Right atrium auricular region (tissue), 2 donors: ENCODE data around the gene GNG7. TPM values are rescaled to one million over a fixed set of nuclear protein-coding genes. Genes with fewer than 3 reads are reported as not detected.
A peak's percentile ranks its signal among the peaks of the same experiment; 100 is the strongest.

Experiments
- DNase-seq: peaks from one replicate; pipeline ENCODE4 v3.0.0-alpha.2; 2019; ENCODE audit warnings: low spot score
- H3K27ac ChIP-seq, 2 donors: fragments of 200-600 bp; sonication (generic); 1 replicate in 1 of 2; 2 replicates in 1 of 2; pipeline ENCODE4 v1.5.1; 2016 to 2019
- H3K27me3 ChIP-seq, 2 donors: fragments of 200-600 bp; sonication (generic); one replicate each; pipeline versions ENCODE4 v1.5.1 to v1.6.0; 2017 to 2019
- H3K36me3 ChIP-seq: fragments of 200-600 bp; sonication (generic); one replicate; pipeline ENCODE4 v1.5.1; 2016
- H3K4me1 ChIP-seq, 2 donors: fragments of 200-600 bp; sonication (generic); one replicate each; pipeline versions ENCODE4 v1.5.1 to v1.6.0; 2017 to 2019
- H3K4me3 ChIP-seq, 2 donors: fragments of 200-600 bp; sonication (generic); 1 replicate in 1 of 2; 2 replicates in 1 of 2; pipeline ENCODE4 v1.5.1; 2017 to 2019; ENCODE audit warnings: mild to moderate bottlenecking in 1 of 2, moderate library complexity in 1 of 2
- H3K9me3 ChIP-seq, 2 donors: fragments of 200-600 bp; sonication (generic); one replicate each; pipeline ENCODE4 v1.5.1; 2019
- CTCF ChIP-seq, 2 donors: fragments of 200-600 bp; sonication (generic); IDR thresholded peaks; one replicate each; pipeline ENCODE4 v1.5.1; 2019; ENCODE audit warnings: antibody characterized with exemption in 2 of 2
- total RNA-seq, 2 donors: library from RNA; depleted of rRNA; stranded (reverse); fragments of >200 nt; gene quantifications; one replicate each; pipeline ENCODE4 v1.1.0, GENCODE V29; 2016

The GNG7 gene
- total RNA-seq, 2 donors from 2014 or later, result 18.0 to 22.8 TPM

- peak within 1 kb of the TSS; percentile 59 to 61 for H3K4me3 ChIP-seq
- no peaks in the 10 kb centered on the region for H3K36me3 ChIP-seq
- no peak for TF ChIP-seq CTCF (IDR thresholded peaks at IDR 0.05)
- no peaks in the 10 kb centered on the region for H3K27me3 ChIP-seq
- DNase-seq, result no peak
- H3K27ac ChIP-seq, result peak within 1 kb of the TSS; percentile 89 to 91
- peaks cover 0 to 43% of the 10 kb centered on the region in 2 donors for H3K4me1 ChIP-seq
- H3K9me3 ChIP-seq, result no peaks in the 10 kb centered on the region
Observed at GRCh38 chr19:2720777-2721569, 18.5 kb upstream of the GNG7 start, which contains the start of gene DIRAS1. Gene DIRAS1, minus strand, starts transcription at chr19:2721372. Its CDS starts 3,566 bp downstream, at chr19:2717806.

GRCh38 chr19:2719920-2720776 is 17.7 kb upstream of the GNG7 start:
- peaks cover 0 to 4% of the 10 kb centered on the region in 2 donors for H3K9me3 ChIP-seq
- H3K4me3 ChIP-seq, result peak overlapping the region; percentile 59 to 61
- peak overlapping the region; percentile 89 to 91 for H3K27ac ChIP-seq
- H3K27me3 ChIP-seq, result no peaks in the 10 kb centered on the region
- TF ChIP-seq CTCF (IDR thresholded peaks at IDR 0.05), result peak in 1 of 2 donors; percentile 14
- H3K36me3 ChIP-seq, result no peaks in the 10 kb centered on the region
- DNase-seq, result no peak
- peaks cover 0 to 43% of the 10 kb centered on the region in 2 donors for H3K4me1 ChIP-seq

GRCh38 chr19:2719232-2719735 is 16.8 kb upstream of the GNG7 start:
- peaks cover 0 to 6% of the 10 kb centered on the region in 2 donors for H3K9me3 ChIP-seq
- H3K4me1 ChIP-seq, result peaks cover 0 to 43% of the 10 kb centered on the region in 2 donors
- no peak for TF ChIP-seq CTCF (IDR thresholded peaks at IDR 0.05)
- H3K4me3 ChIP-seq, result peak overlapping the region; percentile 4 to 59
- peak overlapping the region; percentile 89 to 91 for H3K27ac ChIP-seq
- H3K36me3 ChIP-seq, result no peaks in the 10 kb centered on the region
- no peaks in the 10 kb centered on the region for H3K27me3 ChIP-seq
- no peak for DNase-seq

- DNase-seq, result no peak
Observed at GRCh38 chr19:2717638-2718541, 15.4 kb upstream of the GNG7 start.

More at GRCh38 chr19:2717638-2718541, 15.4 kb upstream of the GNG7 start:
- H3K36me3 ChIP-seq, result no peaks in the 10 kb centered on the region
- peaks cover 0 to 6% of the 10 kb centered on the region in 2 donors for H3K9me3 ChIP-seq
- H3K27me3 ChIP-seq, result no peaks in the 10 kb centered on the region
- H3K27ac ChIP-seq, result no peak overlapping the region
- H3K4me1 ChIP-seq, result peaks cover 0 to 31% of the 10 kb centered on the region in 2 donors
- no peak overlapping the region for H3K4me3 ChIP-seq
- no peak for TF ChIP-seq CTCF (IDR thresholded peaks at IDR 0.05)
